Suprapubic skin (tissue), 3 donors: Measurements from ENCODE around the gene PRSS50.

Experiments
- CTCF ChIP-seq, 2 donors: fragments of 200-600 bp in 1 of 2; fragments of 450-650 bp in 1 of 2; sonication (generic) in 1 of 2; IDR thresholded peaks; one replicate each; pipeline ENCODE4 v1.5.1; 2016 to 2019; ENCODE audit warnings: antibody characterized with exemption in 2 of 2, mild to moderate bottlenecking in 1 of 2, moderate library complexity in 1 of 2
- POLR2A ChIP-seq, 2 donors: fragments of 450-650 bp; IDR thresholded peaks; one replicate each; pipeline ENCODE4 v1.6.1; 2017; ENCODE audit warnings: antibody characterized with exemption in 2 of 2, mild to moderate bottlenecking in 2 of 2, moderate library complexity in 2 of 2

- TF ChIP-seq CTCF (IDR thresholded peaks at IDR 0.05) = no peak
- no peak for TF ChIP-seq POLR2A (IDR thresholded peaks at IDR 0.05)
Measured at GRCh38 chr3:46724424-46724823, 6.8 kb upstream of the PRSS50 start.
